Measurements from ENCODE around the gene PJVK. TPM values are rescaled to one million over a fixed set of nuclear protein-coding genes. Genes with fewer than 3 reads are reported as not detected.

The PJVK gene
- total RNA-seq, 1 experiment from 2014 or later: 2.6 TPM

DNA sequence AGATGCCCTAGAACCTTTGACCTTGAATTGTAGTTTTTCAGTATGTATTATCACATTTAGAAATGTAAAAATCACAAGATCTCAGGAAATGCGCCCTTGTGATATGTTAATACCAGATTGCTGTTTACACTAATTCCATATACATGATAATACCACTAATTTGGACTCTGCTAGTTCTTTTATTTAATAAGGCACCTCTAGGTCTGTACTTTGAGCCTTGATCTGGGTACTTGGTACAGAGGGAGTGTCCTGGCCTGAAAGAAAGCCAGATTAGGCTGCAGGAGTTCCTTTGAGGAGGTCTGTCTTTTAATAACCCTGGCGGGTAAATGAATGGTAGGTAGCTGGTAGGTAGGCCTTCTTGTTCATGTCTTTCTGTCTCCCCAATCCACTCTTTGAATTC, 55.3 kb downstream of the PJVK start:
- DNase-seq (ENCODE audit: low read depth, low spot score) (no peak), ATAC-seq (no peak)
- Histone ChIP-seq H3K79me2 (ENCODE audit: insufficient read depth, low read length) (no peaks in the 10 kb centered on the region), H4K20me1 (ENCODE audit: insufficient read depth) (no peaks in the 10 kb centered on the region), H3K9me2 (ENCODE audit: insufficient read depth) (no peaks in the 10 kb centered on the region), H3K9me3 (ENCODE audit: control insufficient read depth in 1 of 2, insufficient read depth in 1 of 2, low read depth in 1 of 2, low read length in 2 of 2) (no peaks in the 10 kb centered on the region), H2AFZ (ENCODE audit: low read depth, low read length, poor library complexity, severe bottlenecking) (no peak overlapping the region), H3K4me3 (replicated peaks in 1 of 2; ENCODE audit: low read depth in 1 of 2, low read length in 2 of 2) (no peak overlapping the region), H3K4me1 (ENCODE audit: control insufficient read depth in 1 of 2, insufficient read depth in 2 of 2, low read length in 2 of 2) (no peaks in the 10 kb centered on the region), H3K9ac (ENCODE audit: low read length) (no peak overlapping the region), H3K27ac (ENCODE audit: low read depth, low read length) (no peak overlapping the region), H3K4me2 (ENCODE audit: low read length) (no peak overlapping the region), H3K27me3 (ENCODE audit: insufficient read depth, low read length) (no peaks in the 10 kb centered on the region), H3K36me3 (ENCODE audit: control insufficient read depth in 1 of 2, insufficient read depth in 2 of 2, low read length in 2 of 2) (peaks cover 9 to 14% of the 10 kb centered on the region in 2 experiments)
- RAD21 ChIA-PET (ENCODE audit: low non-redundant PET in 1 of 2, low total read pairs in 2 of 2, uncharacterized antibody in 2 of 2, unreplicated experiment in 2 of 2): no interaction called here
- TF ChIP-seq ZFX (IDR thresholded peaks at IDR 0.05) (no peak), EZH2phosphoT487 (IDR thresholded peaks at IDR 0.05; ENCODE audit: borderline replicate concordance) (no peak), CBX3 (IDR thresholded peaks at IDR 0.05; ENCODE audit: low read depth) (no peak), POLR2A (IDR thresholded peaks at IDR 0.05; ENCODE audit: borderline replicate concordance, extremely low read depth, insufficient read depth, insufficient read length) (no peak), EGR1 (IDR thresholded peaks at IDR 0.05; ENCODE audit: low read depth) (no peak), POLR2AphosphoS5 (IDR thresholded peaks at IDR 0.05; ENCODE audit: low read depth, low read length) (no peak), CEBPB (IDR thresholded peaks at IDR 0.05; ENCODE audit: low read depth) (no peak), TCF7L2 (IDR thresholded peaks at IDR 0.05; ENCODE audit: borderline replicate concordance, extremely low read depth, insufficient read depth, insufficient read length) (no peak), ELF1 (IDR thresholded peaks at IDR 0.05; ENCODE audit: borderline replicate concordance, low read depth) (no peak), REST (IDR thresholded peaks at IDR 0.05; ENCODE audit: low read depth) (no peak), YY1 (IDR thresholded peaks at IDR 0.05; ENCODE audit: extremely low read depth, insufficient replicate concordance, low read depth, low read length) (no peak), ZNF274 (IDR thresholded peaks at IDR 0.05; ENCODE audit: low read depth, low read length) (no peak)
- TF ChIP-seq, protein P1, sequence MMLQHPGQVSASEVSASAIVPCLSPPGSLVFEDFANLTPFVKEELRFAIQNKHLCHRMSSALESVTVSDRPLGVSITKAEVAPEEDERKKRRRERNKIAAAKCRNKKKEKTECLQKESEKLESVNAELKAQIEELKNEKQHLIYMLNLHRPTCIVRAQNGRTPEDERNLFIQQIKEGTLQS (IDR thresholded peaks at IDR 0.05): no peak
- TF ChIP-seq, protein P2, sequence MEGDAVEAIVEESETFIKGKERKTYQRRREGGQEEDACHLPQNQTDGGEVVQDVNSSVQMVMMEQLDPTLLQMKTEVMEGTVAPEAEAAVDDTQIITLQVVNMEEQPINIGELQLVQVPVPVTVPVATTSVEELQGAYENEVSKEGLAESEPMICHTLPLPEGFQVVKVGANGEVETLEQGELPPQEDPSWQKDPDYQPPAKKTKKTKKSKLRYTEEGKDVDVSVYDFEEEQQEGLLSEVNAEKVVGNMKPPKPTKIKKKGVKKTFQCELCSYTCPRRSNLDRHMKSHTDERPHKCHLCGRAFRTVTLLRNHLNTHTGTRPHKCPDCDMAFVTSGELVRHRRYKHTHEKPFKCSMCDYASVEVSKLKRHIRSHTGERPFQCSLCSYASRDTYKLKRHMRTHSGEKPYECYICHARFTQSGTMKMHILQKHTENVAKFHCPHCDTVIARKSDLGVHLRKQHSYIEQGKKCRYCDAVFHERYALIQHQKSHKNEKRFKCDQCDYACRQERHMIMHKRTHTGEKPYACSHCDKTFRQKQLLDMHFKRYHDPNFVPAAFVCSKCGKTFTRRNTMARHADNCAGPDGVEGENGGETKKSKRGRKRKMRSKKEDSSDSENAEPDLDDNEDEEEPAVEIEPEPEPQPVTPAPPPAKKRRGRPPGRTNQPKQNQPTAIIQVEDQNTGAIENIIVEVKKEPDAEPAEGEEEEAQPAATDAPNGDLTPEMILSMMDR (IDR thresholded peaks at IDR 0.05 in 2 of 3, conservative IDR thresholded peaks at IDR 0.05 in 1 of 3; ENCODE audit: borderline replicate concordance in 1 of 3, insufficient read depth in 1 of 3, low read depth in 2 of 3, low read length in 2 of 3): no peak
- POLR2A ChIA-PET: interaction anchor here (1.4 kb wide), 1 partner anchor 11 kb away, joined by 3 read pairs; no protein-coding TSS in a partner anchor
- CTCF ChIA-PET: no interaction called here
- intact Hi-C loops (cut with micrococcal nuclease): no loop called here
- no TSS peak for BruUV-seq (replicated peaks)
